HFF-Myc (cell line): ENCODE results near the gene ASIC1.
A peak's percentile ranks its signal among the peaks of the same experiment; 100 is the strongest.

ENCODE experiments used
- DNase-seq: peaks from one replicate; pipeline ENCODE4 v3.0.0-alpha.2; 2011; ENCODE audit warnings: low read depth; ENCODE audit errors: extremely low read depth
- H3K4me3 ChIP-seq: replicated peaks from 2 replicates; pipeline ENCODE4 v1.5.1; 2011; ENCODE audit warnings: low read depth, mild to moderate bottlenecking, control low read depth, low read length
- TF ChIP-seq, protein P1 (sequence below): IDR thresholded peaks from 2 replicates; pipeline ENCODE4 v1.5.1; 2012; ENCODE audit warnings: mild to moderate bottlenecking, low read depth, low read length, control low read depth; ENCODE audit errors: missing control alignments

Gene ASIC1

DNA sequence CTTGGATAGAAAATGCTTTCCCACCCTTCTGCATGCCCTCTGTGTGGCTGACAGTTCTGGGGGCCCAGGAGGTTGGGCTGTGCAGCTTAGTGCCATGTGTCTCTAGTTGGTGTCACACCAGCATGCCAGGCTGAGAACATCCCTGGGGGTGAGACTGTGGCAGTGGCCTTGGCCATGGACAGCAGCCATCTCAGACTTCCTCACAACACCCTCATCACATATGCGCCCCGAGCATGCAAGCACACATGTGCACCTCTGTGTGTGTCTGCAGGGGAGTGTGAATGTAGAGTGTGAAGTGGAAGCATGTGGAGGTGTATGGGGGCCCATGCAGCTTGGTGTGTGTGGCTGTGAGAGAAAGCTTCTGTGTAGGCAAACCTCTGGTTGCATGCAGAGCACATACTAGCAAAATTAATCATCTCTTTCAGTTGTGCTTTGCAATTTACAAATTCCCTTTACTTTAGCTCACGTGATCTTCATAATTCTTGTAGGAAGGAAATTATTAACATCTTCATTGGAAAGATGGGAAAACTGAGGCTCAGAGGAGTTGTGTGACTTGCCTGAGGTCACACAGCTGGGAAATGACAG is 8.4 kb downstream of the ASIC1 start:
- TF ChIP-seq, protein P1, sequence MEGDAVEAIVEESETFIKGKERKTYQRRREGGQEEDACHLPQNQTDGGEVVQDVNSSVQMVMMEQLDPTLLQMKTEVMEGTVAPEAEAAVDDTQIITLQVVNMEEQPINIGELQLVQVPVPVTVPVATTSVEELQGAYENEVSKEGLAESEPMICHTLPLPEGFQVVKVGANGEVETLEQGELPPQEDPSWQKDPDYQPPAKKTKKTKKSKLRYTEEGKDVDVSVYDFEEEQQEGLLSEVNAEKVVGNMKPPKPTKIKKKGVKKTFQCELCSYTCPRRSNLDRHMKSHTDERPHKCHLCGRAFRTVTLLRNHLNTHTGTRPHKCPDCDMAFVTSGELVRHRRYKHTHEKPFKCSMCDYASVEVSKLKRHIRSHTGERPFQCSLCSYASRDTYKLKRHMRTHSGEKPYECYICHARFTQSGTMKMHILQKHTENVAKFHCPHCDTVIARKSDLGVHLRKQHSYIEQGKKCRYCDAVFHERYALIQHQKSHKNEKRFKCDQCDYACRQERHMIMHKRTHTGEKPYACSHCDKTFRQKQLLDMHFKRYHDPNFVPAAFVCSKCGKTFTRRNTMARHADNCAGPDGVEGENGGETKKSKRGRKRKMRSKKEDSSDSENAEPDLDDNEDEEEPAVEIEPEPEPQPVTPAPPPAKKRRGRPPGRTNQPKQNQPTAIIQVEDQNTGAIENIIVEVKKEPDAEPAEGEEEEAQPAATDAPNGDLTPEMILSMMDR: no peak
- no peak overlapping the region for H3K4me3 ChIP-seq

DNA sequence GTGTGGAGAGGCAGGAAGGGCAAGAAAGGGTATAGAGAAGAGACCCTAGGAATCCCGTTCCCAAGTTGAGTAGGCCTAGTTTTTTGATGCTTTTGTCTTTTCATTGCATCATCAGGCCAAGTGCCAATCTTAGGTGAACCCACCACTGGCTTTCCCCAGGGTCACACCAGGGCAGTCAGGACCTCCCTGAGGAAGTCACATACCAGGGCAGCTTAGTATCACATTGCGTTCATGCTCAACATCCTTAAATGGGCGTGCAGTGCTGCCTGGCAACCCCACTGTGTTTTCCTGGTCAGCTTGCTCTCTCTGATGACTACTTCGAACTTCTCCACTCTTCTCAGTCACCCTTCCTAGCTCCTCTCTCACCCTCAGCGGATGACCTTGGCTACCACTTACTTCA is 9.0 kb downstream of the ASIC1 start:
- H3K4me3 ChIP-seq: no peak overlapping the region
- TF ChIP-seq, protein P1: no peak
- peak; percentile 58 for DNase-seq

More for the DNA sequence above, 8.4 kb downstream of the ASIC1 start:
- DNase-seq: no peak

DNA sequence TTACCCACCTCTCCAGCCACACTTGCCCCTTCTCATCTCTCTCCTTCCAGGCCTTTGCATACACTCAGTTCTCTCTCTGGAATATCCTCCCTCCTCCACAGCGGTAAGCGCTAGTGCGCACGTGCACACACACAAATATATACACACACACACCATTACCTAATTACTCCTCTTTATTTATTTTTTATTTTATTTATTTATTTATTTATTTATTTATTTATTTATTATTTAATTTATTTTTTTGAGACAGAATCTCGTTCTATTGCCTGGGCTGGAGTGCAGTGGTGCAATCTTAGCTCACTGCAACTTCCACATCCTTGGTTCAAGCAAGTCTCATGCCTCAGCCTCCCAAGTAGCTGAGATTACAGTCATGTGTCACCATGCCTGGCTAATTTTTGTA is 11.7 kb downstream of the ASIC1 start:
- TF ChIP-seq, protein P1: no peak
- no peak overlapping the region for H3K4me3 ChIP-seq
- DNase-seq: no peak

DNA sequence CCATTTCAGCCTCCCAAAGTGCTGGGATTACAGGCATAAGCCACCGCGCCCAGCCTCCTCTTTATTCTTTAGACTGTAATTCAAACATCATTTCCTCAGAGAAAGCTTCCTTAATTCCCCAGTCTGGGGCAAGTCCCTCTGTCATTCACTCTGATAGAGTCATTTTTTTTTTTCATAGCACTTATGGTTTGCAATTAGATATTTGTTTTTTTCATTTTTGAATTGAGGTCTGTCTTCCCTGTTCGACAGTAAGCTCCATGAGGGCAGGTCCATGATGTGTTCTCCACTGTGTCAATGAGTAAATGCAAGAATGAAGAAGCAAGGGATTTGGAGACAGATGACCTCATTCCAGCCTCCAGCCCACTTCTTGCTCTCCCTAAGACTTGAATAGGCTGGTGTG is 12.1 kb downstream of the ASIC1 start:
- TF ChIP-seq, protein P1: no peak
- H3K4me3 ChIP-seq: no peak overlapping the region
- DNase-seq: no peak

DNA sequence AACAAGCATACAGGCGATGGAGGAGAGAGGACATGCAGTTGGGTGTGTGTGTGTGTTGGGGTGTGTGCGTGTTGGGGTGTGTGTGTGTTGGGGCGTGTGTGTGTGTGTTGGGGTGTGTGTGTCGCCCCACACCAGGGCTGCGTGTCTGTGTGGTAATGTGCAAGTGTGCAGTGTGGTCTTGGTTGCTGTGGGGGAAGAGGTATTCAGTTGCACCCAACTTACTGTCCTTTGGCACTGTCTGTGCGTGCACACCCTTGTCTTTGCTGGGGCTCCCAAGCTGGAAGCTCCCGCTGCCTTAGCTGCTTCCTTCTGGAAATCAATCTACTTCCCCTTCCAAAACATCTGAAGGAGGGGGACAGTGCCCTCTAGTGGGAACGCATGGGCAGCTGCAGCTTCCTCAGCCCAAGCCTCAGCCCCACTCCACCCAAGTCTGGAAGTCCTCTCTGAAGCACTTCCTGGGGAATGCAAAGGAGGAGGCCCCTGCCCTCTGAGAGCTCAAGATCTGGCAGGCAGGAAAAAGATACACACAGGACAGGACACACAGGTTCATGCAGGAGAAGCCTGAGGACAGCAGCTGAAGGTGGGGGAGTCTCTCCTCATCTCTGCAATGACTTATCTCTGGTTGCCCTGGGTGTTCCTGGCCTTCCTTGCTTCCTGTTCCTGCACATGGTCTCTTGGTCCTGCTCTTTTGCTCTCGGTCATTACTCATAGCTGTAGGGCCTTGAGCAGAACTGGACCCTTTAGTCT is 13.1 kb downstream of the ASIC1 start:
- peak; percentile 69 for DNase-seq
- TF ChIP-seq, protein P1: peak; percentile 99
- no peak overlapping the region for H3K4me3 ChIP-seq

DNA sequence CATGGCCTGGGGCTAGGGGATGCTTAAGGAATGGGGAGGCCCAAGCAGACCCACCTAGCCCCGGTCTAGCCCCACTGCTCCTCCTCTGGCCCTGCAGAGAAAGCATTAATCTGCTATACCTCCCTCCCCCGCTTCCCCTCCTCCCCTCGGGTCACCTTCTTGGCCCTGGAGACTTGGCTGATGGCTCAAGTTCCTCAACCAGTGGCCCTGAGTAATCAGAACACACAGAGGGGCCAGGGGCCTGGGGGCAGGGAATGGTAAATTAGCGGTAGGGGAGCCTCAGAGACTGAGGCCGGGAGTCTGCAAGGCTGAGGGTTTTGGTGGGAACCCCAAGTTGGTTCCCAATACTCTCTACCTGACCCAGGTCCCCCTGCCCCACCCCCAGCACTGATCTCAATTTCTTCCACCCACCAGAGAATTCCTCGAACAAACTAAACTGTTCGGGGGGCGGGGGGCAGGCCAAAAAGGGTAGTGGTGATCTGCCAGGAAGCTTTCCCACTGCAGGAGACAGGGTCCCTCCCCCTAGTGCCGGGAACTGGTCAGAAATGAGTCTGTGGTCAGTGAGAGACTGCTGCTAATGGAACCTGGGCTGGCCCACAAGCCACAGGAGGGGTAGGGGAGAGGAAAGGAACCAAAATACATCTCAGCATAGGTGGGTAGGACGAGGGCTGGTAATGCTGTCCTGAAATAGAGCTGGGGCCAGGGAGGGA is 15.0 kb downstream of the ASIC1 start:
- TF ChIP-seq, protein P1: no peak
- no peak for DNase-seq
- H3K4me3 ChIP-seq: no peak overlapping the region
